Measurements from ENCODE around the gene TRIM32. TPM values are rescaled to one million over a fixed set of nuclear protein-coding genes. Genes with fewer than 3 reads are reported as not detected.
A peak's percentile ranks its signal among the peaks of the same experiment; 100 is the strongest.

TRIM32 gene
- total RNA-seq, 1 experiment from 2014 or later, result 17.5 TPM

GRCh38 chr9:116706310-116707290, 19.5 kb downstream of the TRIM32 start:
- TF ChIP-seq IRF2 (CRISPR knock-in tag; IDR thresholded peaks at IDR 0.05; ENCODE audit: borderline replicate concordance, low read depth) (no peak), ZNF263 (CRISPR knock-in tag; IDR thresholded peaks at IDR 0.05; ENCODE audit: low read depth) (no peak), CREB1 (CRISPR knock-in tag; IDR thresholded peaks at IDR 0.05) (no peak), ZNF532 (CRISPR knock-in tag; IDR thresholded peaks at IDR 0.05; ENCODE audit: borderline replicate concordance) (no peak), ZNF317 (CRISPR knock-in tag; IDR thresholded peaks at IDR 0.05; ENCODE audit: borderline replicate concordance, low read depth) (no peak), CBFB (CRISPR knock-in tag; IDR thresholded peaks at IDR 0.05; ENCODE audit: low read depth) (no peak), OVOL2 (CRISPR knock-in tag; IDR thresholded peaks at IDR 0.05; ENCODE audit: borderline replicate concordance) (no peak), ETV6 (CRISPR knock-in tag; IDR thresholded peaks at IDR 0.05) (no peak)
- TF ChIP-seq, protein P1, sequence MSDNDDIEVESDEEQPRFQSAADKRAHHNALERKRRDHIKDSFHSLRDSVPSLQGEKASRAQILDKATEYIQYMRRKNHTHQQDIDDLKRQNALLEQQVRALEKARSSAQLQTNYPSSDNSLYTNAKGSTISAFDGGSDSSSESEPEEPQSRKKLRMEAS (CRISPR knock-in tag; IDR thresholded peaks at IDR 0.05), result no peak
- TF ChIP-seq, protein P2, sequence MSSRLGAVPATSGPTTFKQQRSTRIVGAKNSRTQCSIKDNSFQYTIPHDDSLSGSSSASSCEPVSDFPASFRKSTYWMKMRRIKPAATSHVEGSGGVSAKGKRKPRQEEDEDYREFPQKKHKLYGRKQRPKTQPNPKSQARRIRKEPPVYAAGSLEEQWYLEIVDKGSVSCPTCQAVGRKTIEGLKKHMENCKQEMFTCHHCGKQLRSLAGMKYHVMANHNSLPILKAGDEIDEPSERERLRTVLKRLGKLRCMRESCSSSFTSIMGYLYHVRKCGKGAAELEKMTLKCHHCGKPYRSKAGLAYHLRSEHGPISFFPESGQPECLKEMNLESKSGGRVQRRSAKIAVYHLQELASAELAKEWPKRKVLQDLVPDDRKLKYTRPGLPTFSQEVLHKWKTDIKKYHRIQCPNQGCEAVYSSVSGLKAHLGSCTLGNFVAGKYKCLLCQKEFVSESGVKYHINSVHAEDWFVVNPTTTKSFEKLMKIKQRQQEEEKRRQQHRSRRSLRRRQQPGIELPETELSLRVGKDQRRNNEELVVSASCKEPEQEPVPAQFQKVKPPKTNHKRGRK (CRISPR knock-in tag; IDR thresholded peaks at IDR 0.05; ENCODE audit: borderline replicate concordance), result no peak
- TF ChIP-seq, protein P3, sequence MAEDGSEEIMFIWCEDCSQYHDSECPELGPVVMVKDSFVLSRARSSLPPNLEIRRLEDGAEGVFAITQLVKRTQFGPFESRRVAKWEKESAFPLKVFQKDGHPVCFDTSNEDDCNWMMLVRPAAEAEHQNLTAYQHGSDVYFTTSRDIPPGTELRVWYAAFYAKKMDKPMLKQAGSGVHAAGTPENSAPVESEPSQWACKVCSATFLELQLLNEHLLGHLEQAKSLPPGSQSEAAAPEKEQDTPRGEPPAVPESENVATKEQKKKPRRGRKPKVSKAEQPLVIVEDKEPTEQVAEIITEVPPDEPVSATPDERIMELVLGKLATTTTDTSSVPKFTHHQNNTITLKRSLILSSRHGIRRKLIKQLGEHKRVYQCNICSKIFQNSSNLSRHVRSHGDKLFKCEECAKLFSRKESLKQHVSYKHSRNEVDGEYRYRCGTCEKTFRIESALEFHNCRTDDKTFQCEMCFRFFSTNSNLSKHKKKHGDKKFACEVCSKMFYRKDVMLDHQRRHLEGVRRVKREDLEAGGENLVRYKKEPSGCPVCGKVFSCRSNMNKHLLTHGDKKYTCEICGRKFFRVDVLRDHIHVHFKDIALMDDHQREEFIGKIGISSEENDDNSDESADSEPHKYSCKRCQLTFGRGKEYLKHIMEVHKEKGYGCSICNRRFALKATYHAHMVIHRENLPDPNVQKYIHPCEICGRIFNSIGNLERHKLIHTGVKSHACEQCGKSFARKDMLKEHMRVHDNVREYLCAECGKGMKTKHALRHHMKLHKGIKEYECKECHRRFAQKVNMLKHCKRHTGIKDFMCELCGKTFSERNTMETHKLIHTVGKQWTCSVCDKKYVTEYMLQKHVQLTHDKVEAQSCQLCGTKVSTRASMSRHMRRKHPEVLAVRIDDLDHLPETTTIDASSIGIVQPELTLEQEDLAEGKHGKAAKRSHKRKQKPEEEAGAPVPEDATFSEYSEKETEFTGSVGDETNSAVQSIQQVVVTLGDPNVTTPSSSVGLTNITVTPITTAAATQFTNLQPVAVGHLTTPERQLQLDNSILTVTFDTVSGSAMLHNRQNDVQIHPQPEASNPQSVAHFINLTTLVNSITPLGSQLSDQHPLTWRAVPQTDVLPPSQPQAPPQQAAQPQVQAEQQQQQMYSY (CRISPR knock-in tag; IDR thresholded peaks at IDR 0.05), result no peak
- TF ChIP-seq, protein P4, sequence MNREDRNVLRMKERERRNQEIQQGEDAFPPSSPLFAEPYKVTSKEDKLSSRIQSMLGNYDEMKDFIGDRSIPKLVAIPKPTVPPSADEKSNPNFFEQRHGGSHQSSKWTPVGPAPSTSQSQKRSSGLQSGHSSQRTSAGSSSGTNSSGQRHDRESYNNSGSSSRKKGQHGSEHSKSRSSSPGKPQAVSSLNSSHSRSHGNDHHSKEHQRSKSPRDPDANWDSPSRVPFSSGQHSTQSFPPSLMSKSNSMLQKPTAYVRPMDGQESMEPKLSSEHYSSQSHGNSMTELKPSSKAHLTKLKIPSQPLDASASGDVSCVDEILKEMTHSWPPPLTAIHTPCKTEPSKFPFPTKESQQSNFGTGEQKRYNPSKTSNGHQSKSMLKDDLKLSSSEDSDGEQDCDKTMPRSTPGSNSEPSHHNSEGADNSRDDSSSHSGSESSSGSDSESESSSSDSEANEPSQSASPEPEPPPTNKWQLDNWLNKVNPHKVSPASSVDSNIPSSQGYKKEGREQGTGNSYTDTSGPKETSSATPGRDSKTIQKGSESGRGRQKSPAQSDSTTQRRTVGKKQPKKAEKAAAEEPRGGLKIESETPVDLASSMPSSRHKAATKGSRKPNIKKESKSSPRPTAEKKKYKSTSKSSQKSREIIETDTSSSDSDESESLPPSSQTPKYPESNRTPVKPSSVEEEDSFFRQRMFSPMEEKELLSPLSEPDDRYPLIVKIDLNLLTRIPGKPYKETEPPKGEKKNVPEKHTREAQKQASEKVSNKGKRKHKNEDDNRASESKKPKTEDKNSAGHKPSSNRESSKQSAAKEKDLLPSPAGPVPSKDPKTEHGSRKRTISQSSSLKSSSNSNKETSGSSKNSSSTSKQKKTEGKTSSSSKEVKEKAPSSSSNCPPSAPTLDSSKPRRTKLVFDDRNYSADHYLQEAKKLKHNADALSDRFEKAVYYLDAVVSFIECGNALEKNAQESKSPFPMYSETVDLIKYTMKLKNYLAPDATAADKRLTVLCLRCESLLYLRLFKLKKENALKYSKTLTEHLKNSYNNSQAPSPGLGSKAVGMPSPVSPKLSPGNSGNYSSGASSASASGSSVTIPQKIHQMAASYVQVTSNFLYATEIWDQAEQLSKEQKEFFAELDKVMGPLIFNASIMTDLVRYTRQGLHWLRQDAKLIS (CRISPR knock-in tag; IDR thresholded peaks at IDR 0.05; ENCODE audit: borderline replicate concordance), result no peak
- DNase-seq (ENCODE audit: low spot score), result no peak
- Mint-ChIP-seq H3K27ac (no peak overlapping the region), H3K9me3 (0 out of 2 replicates have a peak, but pooled peaks cover 4% of the 10 kb centered on the region), H3K27me3 (ENCODE audit: low read depth) (no peaks in the 10 kb centered on the region), H3K36me3 (peaks cover 6% of the 10 kb centered on the region; the same call in 1 of the 2 replicates), H3K4me3 (no peak overlapping the region), H3K4me1 (peaks cover 9% of the 10 kb centered on the region)
- ChIA-PET CTCF (interaction anchor here (1.2 kb wide), 1 partner anchor 21 kb away, joined by 4 read pairs; no protein-coding TSS in a partner anchor), POLR2A (no interaction called here)
- 0 out of 2 replicates have a peak, but pooled peaks have one; percentile 16 for ATAC-seq

All from WTC11 (cell line).